ENCODE data around the gene INKA2.

Gene INKA2

DNA sequence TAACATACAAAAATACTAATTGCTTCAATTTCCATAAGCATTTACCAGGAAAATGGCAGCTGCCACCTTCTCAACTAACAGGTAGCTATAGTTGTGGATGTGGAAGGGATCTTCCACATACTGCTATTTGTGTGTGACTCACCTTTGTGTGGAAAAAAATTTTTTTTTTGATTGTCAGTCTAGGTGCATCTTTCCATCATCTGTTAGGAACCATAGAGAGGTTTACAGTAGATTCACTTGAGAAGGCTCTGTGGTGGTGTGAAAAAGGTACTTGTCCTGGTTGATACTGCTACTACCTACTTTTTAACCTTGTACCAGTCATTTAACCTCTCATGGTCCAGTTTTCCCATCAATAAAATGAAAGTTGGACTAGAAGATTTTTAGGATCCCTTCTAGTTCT is 29.4 kb upstream of the INKA2 start:
- Histone ChIP-seq H3K27ac (ENCODE audit: low read length) (no peak overlapping the region), H3K9me3 (replicated peaks; ENCODE audit: insufficient read depth, low read length) (no peaks in the 10 kb centered on the region), H3K27me3 (replicated peaks; ENCODE audit: insufficient read depth, low read length) (no peaks in the 10 kb centered on the region), H2AFZ (ENCODE audit: low read length) (no peak overlapping the region), H3K36me3 (replicated peaks; ENCODE audit: insufficient read depth, low read length) (no peaks in the 10 kb centered on the region), H3F3A (ENCODE audit: insufficient read depth, low read length) (no peaks in the 10 kb centered on the region), H4K20me1 (ENCODE audit: insufficient read depth, low read length) (no peaks in the 10 kb centered on the region), H3K4me1 (ENCODE audit: low read length) (no peaks in the 10 kb centered on the region), H3K4me2 (ENCODE audit: low read depth, low read length) (no peak overlapping the region), H3K9me2 (replicated peaks; ENCODE audit: insufficient read depth, low read length) (no peaks in the 10 kb centered on the region), H3K4me3 (ENCODE audit: low read length) (no peak overlapping the region), H3K79me2 (ENCODE audit: low read length) (no peaks in the 10 kb centered on the region), H3K9ac (ENCODE audit: low read length) (no peak overlapping the region)
- TF ChIP-seq EZH2phosphoT487 (IDR thresholded peaks at IDR 0.05; ENCODE audit: low read length): no peak
- TF ChIP-seq CTCF (IDR thresholded peaks at IDR 0.05; ENCODE audit: low read length): no peak
- TF ChIP-seq EZH2 (optimal IDR thresholded peaks at IDR 0.05; ENCODE audit: low read depth, low read length): no peak
- no peak for DNase-seq

DNA sequence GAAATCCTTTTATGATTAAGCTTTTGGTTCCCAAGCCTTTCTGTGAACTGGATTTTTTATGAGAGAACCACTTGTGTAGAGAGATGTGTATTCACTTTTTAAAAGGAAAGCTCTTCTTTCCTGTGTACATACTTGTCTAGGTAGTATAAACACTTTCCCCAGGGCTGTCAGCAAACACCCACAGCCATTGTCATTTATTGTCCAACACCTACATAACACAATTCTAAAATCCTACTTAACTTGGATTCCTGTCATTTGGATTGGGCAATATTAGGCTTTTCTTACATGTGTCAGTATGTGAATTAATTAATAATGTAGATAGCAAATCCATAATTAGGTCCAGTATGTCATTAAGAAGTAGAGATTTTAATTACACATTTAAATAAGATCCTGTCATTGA is 28.8 kb upstream of the INKA2 start:
- Histone ChIP-seq H3K4me1 (ENCODE audit: low read length) (no peaks in the 10 kb centered on the region), H3F3A (ENCODE audit: insufficient read depth, low read length) (no peaks in the 10 kb centered on the region), H3K9ac (ENCODE audit: low read length) (no peak overlapping the region), H3K27ac (ENCODE audit: low read length) (no peak overlapping the region), H3K36me3 (replicated peaks; ENCODE audit: insufficient read depth, low read length) (no peaks in the 10 kb centered on the region), H3K4me3 (ENCODE audit: low read length) (no peak overlapping the region), H3K4me2 (ENCODE audit: low read depth, low read length) (no peak overlapping the region), H3K9me3 (replicated peaks; ENCODE audit: insufficient read depth, low read length) (no peaks in the 10 kb centered on the region), H3K79me2 (ENCODE audit: low read length) (no peaks in the 10 kb centered on the region), H4K20me1 (ENCODE audit: insufficient read depth, low read length) (no peaks in the 10 kb centered on the region), H2AFZ (ENCODE audit: low read length) (no peak overlapping the region), H3K9me2 (replicated peaks; ENCODE audit: insufficient read depth, low read length) (no peaks in the 10 kb centered on the region), H3K27me3 (replicated peaks; ENCODE audit: insufficient read depth, low read length) (no peaks in the 10 kb centered on the region)
- TF ChIP-seq CTCF (IDR thresholded peaks at IDR 0.05; ENCODE audit: low read length) (no peak), EZH2 (optimal IDR thresholded peaks at IDR 0.05; ENCODE audit: low read depth, low read length) (no peak), EZH2phosphoT487 (IDR thresholded peaks at IDR 0.05; ENCODE audit: low read length) (no peak)
- DNase-seq: no peak

DNA sequence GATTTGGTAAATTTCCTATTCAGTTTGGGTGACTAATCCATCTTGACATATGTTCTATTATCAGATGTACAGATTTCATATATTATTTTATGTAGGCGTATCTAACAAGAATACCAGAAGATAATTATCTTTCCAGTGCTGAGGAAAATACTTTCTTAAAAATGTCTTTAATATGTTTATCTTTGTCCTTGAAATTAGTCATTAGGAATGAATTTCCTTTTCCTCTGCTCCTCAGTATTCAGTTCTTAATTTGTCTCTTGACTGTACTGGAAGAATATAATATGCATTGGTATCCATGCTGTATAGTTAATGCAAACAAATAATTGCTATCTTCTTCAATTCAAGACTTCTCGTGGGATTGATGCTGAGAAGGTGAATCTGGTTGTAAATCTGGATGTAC is 23.1 kb upstream of the INKA2 start:
- H4K20me1 ChIP-seq (ENCODE audit: insufficient read depth, low read length): no peaks in the 10 kb centered on the region
- no peaks in the 10 kb centered on the region for H3K9me3 ChIP-seq (replicated peaks; ENCODE audit: insufficient read depth, low read length)
- H3K9ac ChIP-seq (ENCODE audit: low read length): no peak overlapping the region
- H3K36me3 ChIP-seq (replicated peaks; ENCODE audit: insufficient read depth, low read length): no peaks in the 10 kb centered on the region
- no peaks in the 10 kb centered on the region for H3F3A ChIP-seq (ENCODE audit: insufficient read depth, low read length)
- DNase-seq: no peak
- H3K4me1 ChIP-seq (ENCODE audit: low read length): no peaks in the 10 kb centered on the region
- H3K4me2 ChIP-seq (ENCODE audit: low read depth, low read length): no peak overlapping the region
- no peak overlapping the region for H3K27ac ChIP-seq (ENCODE audit: low read length)
- H3K27me3 ChIP-seq (replicated peaks; ENCODE audit: insufficient read depth, low read length): no peaks in the 10 kb centered on the region
- no peaks in the 10 kb centered on the region for H3K9me2 ChIP-seq (replicated peaks; ENCODE audit: insufficient read depth, low read length)
- no peak overlapping the region for H3K4me3 ChIP-seq (ENCODE audit: low read length)
- no peak overlapping the region for H2AFZ ChIP-seq (ENCODE audit: low read length)
- TF ChIP-seq EZH2 (optimal IDR thresholded peaks at IDR 0.05; ENCODE audit: low read depth, low read length) (no peak), EZH2phosphoT487 (IDR thresholded peaks at IDR 0.05; ENCODE audit: low read length) (no peak), CTCF (IDR thresholded peaks at IDR 0.05; ENCODE audit: low read length) (no peak)
- peaks cover 8% of the 10 kb centered on the region for H3K79me2 ChIP-seq (ENCODE audit: low read length)

Measured in MM.1S (cell line).